ENCODE measurements around the gene CCDC24.

The CCDC24 gene

DNA sequence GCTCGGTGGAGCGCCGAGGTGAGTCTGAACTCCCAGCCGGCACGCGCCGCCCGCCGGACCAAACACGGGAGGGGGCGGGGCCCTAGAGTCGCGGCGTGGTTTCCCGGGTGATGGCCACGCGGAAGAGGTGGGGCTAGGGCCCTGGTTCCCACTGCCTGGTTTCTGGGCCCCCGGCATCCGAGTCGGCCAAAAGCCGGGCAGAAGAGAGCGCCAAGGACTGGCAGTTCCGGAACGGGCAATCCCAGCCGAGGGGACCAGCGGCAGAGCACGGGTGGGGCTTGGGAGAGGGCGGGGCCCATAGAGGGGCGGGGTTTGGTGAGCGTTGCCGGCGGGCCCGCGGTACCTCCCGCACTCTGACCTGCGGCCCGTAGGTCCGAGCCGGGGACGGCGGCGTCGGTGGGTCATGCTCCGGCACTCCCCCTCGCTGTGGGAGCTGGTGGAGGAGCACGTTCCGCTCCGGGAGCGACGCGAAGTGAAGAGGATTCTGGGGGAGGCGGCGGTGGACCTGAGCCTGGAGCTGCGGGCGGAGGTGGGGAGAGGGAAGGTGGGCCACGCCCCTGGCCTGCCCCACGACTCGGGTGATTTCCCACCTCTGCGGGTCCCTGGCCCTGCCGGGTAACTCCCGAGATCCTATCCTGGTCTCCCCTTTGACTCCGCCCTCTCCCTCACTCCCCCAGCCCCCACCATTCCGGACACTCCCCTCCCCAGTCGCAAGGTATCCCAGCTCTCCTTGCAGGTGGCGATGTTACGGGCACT lies at the start of gene CCDC24:
Gene CCDC24, plus strand, starts transcription at position 124 of the 756 bp plus-strand sequence. Its CDS starts 280 bp downstream, at position 404.
- DNase-seq, result peak; percentile 85

DNA sequence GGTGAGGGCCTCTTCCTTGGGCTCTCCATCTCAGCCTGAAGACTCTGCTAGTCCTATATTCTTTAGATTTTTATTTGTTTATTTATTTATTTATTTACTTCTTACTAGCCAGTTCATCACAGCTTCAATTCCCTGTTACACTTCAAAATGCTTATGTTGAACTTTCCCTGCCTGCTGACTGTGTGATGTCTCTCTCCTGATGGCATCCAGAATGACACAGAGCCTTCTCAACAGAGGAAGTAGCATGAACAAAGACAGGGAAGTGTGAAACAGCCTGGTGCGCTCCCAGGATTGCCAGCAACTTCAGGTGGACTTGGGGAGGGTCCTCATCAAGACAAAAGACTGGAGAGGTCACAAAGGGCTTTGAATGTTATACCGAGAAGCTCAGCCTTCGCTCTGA lies 49.0 kb upstream of the CCDC24 start:
- DNase-seq, result no peak

DNA sequence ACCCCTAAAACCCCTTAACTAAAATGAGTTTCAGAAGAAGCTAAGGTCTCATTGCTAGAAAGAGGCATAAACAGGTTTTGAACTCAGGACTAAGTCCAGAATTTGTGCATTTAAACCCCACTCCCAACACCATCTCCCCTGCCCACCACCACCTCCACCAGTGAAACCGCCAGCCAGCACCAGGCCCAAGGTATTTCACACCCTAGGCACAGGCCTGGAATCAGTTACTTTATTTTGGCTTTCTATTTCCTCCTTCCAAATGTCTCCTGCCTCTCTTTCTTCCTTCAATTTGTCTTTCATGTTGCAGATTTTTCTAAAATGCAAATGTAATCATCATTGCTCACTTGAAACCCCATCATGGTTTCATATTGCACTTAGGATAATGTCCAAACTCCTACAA lies 46.5 kb upstream of the CCDC24 start:
- no peak for DNase-seq

DNA sequence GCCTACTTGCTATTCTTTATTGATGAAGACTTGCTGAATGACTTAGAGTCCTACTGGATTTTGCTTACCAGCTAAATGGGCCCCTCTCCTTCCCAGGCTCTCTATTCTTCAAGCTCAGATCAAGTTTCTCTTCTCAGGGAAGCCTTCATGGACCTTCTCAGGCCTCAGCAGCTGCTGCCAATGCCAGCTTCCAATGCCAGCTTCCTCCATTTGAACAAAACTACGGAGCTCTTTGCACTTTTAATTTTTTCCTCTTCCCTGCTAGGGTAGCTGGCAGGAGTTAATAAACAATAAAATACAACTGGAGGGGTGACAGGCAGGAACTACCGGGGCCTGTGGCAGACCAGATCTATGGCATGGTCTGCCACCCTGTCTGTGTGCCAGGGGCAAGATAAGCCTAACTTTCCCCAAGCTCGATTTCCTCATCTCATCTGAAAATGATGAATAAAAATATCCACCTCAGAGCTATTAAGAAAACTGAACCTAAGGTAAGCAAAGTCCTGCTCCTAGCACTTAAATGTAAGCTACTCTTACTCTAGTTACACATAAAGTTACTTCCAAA lies 45.6 kb upstream of the CCDC24 start:
- DNase-seq, result no peak

DNA sequence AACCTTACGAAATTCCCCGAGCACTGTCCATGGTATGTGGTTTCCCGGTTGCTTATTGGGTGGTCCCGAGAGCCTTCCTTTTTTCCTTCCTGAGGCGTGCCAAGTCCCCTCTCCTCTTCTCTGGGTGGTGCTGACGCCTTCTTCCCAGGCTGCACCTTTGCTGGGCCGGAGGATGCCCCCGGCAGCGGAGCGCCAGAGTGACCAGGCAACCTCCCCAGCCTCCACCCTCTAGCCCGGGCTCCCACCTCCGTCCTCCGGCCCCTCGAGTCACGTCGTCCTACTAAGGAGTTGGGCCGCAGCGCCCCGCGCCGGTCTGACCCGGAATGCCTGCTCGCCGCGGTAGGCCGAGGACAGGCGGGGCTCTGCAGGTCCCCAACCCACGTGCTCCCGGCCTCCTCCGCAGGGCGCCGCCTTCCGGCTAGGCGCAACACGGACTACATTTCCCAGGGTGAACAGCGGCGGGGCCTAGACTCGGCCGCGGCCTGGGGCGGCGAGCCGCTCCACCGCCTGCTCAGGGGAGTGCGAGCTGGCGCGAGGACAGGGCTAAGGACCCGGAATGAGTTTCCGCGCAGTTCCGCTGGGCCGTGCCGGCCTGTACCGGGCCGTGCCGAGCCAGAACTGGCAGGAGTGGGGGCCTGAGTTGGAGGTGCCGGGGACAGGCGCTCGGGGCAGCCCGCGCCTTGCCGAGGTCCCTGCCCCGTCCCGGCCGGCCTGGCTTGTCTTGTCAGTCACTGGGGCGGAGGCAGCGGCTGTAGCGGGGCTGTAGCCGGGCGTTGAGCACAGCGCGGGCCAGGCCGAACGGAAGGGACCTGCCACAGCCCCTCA lies 45.0 kb upstream of the CCDC24 start, which contains the start of gene IPO13:
Gene IPO13, plus strand, starts transcription at position 715 of the 825 bp plus-strand sequence. CDS start 651 bp downstream, outside the sequence.
- DNase-seq, result peak; percentile 98

DNA sequence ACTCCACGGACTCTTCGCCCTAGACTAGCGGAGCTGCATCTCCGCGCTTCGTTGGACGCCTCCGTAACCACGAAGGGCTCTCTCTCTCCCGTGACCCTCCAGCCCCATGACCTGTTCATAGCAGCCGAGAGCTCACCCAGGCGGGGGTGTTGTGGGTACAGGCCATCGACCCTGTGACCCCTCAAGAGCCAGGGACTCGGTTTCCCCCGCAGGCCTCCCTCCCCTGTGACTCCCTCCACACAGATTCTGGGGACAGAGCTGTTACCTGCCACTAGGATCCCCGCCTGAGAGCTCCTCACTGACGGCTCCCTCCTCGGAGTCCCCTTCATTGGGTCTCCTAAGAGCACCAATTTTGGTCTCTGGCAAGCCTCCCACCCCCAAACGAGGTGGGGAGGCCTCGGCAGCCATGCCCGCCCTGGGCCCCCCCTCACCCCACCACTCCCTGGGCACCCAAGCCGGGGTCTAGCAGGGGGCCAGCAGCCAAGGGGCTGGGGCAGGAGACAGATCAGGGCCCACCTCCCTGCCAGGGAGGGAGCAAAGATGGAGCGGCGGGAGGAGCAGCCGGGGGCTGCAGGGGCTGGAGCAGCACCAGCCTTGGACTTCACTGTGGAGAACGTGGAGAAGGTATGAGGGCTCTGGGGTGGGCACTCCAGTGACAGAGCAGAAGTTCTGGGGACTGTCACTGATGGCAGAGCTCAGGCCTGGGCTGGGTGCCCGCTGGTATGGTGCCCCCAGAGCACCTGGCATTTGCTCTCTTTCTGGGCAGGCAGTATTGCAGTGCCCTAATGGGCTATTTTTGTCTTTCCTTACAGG lies 44.1 kb upstream of the CCDC24 start:
- no peak for DNase-seq

DNA sequence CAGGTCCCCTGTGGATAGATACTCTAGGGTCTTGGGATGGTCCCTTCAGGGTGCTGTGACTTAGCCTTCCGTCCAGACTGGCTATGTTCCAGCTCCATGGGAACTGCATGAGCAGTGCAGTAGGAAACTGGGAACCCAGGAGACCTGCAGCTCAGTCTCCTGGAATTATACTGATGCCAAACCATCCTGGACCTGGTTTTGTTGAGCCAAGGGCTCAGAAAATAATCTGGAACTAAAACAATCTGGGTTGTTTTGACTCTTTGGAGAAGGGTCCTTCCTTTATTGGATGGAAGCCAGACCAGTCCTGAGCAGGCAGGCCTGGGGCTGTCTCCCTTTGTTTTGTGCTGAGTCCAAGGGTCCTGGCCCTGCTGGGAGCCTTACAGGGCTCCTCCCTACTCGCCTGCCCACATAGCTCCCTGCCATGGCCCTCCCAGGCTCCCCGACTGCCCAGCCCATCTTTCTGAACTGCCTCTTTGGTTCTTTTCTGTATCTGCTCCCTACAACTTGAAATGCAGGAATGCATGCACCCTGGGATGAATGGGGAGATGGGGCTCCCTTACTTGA lies 43.4 kb upstream of the CCDC24 start:
- peak; percentile 34 for DNase-seq

DNA sequence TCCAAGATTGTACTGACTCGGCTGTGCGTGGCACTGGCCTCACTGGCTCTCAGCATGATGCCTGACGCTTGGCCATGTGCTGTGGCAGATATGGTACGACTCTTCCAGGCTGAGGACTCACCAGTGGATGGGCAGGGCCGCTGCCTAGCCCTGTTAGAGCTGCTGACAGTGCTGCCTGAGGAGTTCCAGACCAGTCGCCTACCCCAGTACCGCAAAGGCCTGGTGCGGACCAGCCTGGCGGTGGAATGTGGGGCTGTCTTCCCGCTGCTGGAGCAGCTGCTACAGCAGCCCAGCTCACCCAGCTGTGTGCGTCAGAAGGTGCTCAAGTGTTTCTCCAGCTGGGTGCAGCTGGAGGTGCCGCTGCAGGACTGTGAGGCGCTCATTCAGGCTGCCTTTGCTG lies 41.7 kb upstream of the CCDC24 start:
- no peak for DNase-seq

DNA sequence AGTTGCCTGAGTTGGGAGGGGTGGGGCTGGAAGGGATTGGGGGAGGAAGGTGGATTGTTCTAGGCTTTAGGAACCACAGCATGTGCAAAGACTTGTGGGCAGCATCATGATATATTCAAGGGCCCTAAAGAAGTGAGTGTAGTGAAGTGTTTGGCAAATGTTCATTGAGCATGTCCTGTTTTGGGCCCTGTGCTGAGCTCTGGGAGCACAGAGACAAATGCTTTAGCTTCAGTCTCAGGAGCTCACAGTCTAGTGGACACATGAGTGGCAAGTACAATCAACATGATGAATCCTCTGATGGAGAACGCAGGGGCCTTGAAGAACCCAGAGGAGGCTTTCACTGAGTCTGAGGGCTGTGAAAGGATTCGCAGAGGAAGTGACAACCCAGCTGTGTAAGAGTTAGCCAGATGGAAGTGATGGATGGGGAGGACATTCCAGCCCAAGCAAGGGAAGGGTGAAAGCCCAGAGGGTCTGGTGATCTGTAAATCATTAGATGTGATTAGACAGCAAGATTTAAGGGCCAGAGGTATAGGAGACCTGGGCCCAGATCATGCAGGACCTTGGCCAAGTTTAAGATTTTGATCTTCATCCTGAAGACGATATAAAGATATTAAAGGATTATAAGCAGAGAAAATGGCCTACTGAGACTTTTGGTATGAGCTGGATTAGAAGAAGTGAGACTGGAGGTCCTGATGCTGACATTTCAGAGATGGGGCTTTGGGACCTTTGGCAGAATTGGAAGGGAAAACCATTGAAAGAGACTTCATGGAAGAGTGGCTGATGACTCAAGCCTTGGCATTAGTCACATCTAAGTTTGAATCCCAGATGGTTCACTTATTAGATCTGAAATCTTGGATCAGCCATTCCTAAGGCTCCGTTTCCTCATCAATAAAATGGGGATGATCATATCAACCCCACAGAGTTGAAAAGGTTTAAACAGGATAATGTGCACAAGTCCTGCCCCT lies 40.1 kb upstream of the CCDC24 start:
- no peak for DNase-seq

DNA sequence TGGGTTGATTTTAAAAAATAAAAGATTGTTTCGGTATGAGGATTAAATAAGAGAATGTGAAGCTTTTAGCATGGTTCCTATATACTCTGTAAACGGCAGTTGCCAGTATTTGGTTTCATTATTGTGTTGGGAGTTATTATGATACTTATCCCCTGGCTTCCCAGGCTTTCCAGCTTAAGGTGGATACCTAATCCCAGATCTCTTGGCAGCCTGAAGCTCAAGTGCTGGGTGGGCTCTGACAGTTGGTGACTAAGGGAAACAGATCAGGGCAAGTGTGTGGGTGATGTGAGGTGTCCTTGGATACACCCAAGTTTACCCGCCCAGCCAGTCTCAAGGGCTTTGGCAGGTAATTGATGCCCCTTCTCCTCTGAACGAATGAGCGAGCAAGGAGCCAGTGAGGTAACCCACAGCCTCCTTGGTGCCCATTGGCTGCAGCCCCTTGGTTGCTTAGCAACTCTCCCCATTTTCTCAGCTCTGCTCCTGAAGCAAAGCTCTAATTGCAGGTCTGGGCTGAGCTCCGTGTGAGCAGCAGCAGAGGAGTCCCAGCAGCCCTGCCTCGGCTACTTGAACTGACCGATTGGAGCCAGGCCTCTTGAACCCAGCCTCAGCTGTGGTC lies 38.6 kb upstream of the CCDC24 start:
- no peak for DNase-seq

DNA sequence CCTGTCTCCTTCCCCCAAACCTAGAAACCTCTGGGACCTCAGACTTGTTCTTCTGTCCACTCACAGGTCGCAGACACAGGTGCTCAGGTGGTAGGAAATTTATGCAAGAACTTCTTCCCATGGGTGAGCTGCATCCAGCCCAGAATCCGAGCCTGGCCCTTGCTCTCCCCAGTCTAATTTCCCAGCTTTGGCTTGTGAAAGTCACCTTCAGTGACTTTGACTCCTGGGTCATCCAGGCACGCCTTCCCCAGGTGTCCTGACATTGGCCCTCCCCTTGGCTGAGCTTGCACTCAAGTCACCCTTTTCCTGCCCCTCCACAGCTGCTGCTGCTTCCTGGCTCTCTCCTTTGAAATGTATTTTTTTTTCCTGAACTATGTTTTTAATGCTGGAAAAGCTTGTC lies 38.0 kb upstream of the CCDC24 start:
- no peak for DNase-seq

DNA sequence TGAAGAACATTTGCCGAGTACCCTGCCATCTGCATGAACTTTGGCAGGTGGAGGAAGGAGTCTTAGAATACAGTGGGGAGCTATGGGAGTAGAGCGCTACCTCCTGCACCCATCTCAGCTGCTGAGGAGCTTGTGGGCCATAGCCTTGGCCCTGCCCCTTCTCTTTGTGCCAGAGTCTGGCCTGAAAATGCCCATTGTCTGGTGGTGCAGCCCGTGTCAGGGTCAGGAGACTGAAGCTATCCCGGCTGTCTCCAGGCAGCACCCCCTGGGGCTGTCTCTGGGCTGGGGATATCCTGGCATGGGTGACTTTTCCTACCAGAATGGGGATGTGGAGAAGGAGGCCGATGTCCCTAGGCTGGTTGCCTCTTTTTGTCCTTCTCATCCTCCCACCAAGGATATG lies 37.4 kb upstream of the CCDC24 start:
- peak; percentile 88 for DNase-seq

DNA sequence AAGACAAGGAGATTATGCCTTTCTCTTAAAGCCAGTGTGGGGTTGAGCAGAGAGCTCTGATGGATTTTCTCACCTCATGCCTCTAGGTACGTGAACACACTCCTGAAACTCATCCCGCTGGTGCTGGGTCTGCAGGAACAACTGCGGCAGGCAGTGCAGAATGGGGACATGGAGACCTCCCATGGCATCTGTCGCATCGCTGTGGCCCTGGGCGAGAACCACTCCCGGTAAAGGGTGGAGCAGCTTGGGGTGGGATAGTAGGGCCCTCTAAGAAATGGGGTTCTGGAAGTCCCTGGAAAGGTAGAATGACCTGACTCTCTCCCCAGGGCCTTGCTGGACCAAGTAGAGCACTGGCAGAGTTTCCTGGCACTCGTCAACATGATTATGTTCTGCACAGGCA lies 35.2 kb upstream of the CCDC24 start:
- no peak for DNase-seq

DNA sequence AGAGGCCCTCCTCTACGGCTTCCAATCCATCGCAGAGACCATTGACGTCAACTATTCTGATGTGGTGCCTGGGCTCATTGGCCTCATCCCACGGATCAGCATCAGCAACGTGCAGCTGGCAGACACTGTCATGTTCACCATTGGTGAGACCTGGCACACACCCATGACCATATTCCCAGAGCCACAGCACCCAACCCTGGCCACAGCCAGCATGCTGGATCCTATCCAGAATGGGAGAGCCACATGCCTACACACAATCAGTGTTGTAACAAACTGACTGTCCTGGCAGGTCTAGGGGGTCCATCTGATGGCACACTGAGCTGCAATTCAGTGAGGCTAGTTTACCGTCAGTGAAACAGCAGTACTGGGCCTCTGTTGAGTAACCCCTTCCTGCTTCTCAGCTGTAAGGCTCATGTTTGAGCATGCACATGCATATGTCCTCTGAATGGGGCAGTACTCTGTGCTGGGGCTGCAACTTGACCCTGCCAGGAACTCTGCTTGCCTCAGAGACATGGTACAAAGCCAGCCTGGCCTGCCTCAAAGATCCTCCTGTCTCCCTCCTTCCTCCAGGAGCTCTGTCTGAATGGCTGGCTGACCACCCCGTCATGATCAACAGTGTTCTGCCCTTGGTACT lies 33.9 kb upstream of the CCDC24 start:
- DNase-seq, result peak; percentile 14

DNA sequence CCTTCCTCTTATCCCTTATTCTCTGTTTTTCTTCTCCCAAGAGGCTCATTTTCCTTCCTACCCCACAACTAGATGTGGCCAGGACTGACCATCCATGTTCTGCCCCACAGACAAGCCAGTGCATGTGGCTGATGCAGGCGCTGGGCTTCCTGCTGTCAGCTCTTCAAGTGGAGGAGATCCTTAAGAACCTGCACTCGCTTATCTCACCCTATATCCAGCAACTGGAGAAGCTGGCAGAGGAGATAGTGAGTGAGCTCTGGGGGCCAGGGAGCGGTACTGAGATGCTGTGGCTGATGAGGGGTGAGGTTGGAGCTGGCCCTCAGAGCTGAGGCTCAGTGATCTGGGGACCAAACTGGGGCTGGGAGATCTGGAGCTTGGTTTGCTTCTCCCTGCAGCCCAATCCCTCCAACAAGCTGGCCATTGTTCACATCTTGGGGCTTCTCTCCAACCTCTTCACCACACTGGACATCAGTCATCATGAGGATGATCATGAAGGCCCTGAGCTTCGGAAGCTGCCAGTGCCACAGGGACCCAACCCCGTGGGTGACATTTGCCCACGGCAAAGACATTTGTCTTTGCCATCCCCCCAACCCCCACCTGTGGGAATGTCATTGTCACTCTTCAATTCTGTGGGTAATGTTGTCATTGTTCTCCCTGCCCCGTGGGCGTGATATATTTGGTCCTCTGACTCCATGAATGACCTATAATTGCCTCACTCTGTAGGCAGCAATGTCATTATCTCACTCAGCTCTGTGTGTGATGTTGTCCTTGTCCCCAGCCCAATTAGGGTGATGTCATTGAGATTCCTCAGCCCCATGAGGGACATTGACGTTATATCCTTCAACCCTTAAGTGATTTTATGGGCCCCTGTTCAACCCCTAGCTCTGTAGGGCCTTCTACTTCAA lies 32.8 kb upstream of the CCDC24 start:
- DNase-seq, result no peak

DNA sequence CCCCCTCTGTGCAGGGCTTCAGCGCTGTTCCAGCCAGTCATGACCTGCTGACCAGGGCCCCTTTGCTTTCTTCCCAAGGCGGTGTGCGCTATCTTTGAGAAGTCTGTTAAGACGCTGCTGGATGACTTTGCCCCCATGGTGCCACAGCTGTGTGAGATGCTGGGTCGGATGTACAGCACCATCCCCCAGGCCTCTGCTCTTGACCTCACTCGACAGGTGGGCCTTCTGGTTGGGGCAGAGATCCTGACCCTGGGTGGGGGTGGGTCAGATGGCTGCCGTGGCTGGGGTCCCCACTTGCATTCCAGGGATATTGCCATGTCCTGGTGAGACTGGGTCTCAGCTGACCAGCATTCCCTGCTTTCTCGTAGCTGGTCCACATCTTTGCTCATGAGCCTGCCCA lies 30.6 kb upstream of the CCDC24 start:
- DNase-seq, result no peak

DNA sequence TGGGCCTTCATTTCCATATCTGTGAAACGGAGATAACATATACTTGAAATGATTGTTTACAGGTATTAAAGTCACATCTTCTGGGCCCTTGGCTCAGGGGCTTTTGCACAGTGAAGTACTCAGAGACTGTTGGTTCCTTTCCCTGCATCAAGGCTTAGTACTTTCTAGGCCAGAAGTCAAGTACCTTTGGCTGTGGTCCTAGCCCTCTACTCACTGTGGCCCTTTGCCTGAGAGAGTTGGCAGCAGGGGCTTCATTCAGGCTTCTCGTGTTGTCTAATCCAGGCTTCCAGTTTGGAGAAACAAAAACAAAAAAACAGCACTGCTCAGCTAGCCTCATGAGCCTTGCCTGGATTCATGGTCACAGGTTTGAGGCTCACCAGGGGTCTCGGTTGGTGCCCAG lies 29.7 kb upstream of the CCDC24 start:
- DNase-seq, result no peak

DNA sequence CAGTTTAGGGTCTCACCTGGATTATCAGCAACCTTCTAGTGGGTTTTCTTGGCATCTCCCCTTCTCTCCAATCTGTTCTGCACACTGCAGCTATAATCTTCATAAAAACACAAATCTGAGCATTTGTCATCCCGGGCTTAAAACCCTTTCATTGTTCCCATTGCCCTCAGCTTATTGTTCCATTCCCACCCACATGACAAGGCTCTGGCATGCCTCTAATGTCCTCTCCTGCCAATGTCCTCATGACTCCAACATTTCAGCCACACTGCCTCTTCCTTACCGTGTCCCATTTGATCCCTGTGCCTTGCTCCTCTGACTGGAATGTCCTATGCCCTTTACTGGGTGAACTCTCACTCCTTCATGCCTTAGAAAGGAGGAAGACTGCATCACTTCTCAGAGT lies 29.1 kb upstream of the CCDC24 start:
- peak; percentile 68 for DNase-seq

DNA sequence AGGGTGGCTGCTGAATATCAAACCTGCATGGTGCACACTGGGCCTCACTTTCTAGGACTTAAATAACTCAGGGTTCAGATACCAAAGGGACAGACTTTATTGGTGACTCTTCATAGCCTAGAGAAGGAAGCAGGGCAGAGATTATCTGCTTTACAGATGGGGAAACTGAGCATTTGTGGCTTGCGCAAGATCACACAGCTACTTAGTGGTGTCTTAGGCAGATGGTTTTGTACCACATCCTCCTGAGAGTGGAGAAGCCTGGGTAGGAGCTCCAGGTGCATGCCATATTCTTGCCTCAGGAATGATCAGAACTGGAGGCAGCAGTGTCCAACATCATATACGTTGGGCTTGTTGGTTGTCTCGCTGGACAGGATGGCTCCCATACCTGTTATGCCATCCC lies 28.4 kb upstream of the CCDC24 start:
- no peak for DNase-seq
